ENCODE results near the gene ACAP2.

GRCh38 chr3:195296662-195297061 lies 146.2 kb downstream of the ACAP2 start:
- TF ChIP-seq, protein P1, sequence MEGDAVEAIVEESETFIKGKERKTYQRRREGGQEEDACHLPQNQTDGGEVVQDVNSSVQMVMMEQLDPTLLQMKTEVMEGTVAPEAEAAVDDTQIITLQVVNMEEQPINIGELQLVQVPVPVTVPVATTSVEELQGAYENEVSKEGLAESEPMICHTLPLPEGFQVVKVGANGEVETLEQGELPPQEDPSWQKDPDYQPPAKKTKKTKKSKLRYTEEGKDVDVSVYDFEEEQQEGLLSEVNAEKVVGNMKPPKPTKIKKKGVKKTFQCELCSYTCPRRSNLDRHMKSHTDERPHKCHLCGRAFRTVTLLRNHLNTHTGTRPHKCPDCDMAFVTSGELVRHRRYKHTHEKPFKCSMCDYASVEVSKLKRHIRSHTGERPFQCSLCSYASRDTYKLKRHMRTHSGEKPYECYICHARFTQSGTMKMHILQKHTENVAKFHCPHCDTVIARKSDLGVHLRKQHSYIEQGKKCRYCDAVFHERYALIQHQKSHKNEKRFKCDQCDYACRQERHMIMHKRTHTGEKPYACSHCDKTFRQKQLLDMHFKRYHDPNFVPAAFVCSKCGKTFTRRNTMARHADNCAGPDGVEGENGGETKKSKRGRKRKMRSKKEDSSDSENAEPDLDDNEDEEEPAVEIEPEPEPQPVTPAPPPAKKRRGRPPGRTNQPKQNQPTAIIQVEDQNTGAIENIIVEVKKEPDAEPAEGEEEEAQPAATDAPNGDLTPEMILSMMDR (IDR thresholded peaks at IDR 0.05; ENCODE audit: poor library complexity, severe bottlenecking) = no peak
- TF ChIP-seq EP300 (conservative IDR thresholded peaks at IDR 0.05; ENCODE audit: poor library complexity, severe bottlenecking) (no peak), SMC3 (conservative IDR thresholded peaks at IDR 0.05; ENCODE audit: poor library complexity) (no peak), POLR2AphosphoS5 (IDR thresholded peaks at IDR 0.05) (no peak), TAF1 (IDR thresholded peaks at IDR 0.05; ENCODE audit: low read depth) (no peak), EZH2 (IDR thresholded peaks at IDR 0.05; ENCODE audit: borderline replicate concordance, insufficient read depth, low read length, poor library complexity, severe bottlenecking) (no peak)
